Measurements from ENCODE around the gene ZCCHC14. TPM values are rescaled to one million over a fixed set of nuclear protein-coding genes. Genes with fewer than 3 reads are reported as not detected.
"Not testable (repeated sequence)": the region's sequence is repeated elsewhere in the genome, so short reads cannot be mapped to it uniquely, and the experiment has no call there.

ZCCHC14 gene
- total and polyA plus RNA-seq, 2 experiments from 2014 or later, result 4.3 to 14.5 TPM

DNA sequence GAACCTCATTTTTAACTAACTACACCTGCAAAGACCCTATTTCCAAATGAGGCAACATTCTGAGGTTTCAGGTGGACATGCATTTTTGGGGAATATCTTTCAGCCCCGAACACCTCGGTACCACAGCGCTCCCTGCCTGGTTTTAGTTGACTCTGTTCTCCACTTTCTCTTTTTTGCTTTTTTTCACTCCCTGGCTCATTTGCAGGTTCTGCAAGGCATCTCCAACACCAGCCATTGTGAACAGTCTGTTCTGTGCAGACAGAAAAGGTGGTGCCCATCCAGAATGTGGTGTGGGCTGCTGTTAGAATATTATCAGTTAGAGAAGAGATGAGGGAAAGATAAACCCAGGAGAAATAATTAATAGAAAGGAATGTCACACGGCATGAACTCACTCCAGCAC is 32.5 kb upstream of the ZCCHC14 start:
- Histone ChIP-seq H3K4me2 (no peak overlapping the region), H3K27ac (no peak overlapping the region), H3K4me3 (no peak overlapping the region), H4K20me1 (ENCODE audit: insufficient read depth, poor library complexity, severe bottlenecking) (no peaks in the 10 kb centered on the region), H2AFZ (no peak overlapping the region), H3K36me3 (replicated peaks; ENCODE audit: insufficient read depth, low read depth) (no peaks in the 10 kb centered on the region), H3K27me3 (no peaks in the 10 kb centered on the region), H3K9me2 (replicated peaks; ENCODE audit: insufficient read depth) (no peaks in the 10 kb centered on the region), H3K4me1 (ENCODE audit: insufficient read depth) (peaks cover 4% of the 10 kb centered on the region), H3K9me3 (ENCODE audit: low read depth) (no peaks in the 10 kb centered on the region), H3K79me2 (no peaks in the 10 kb centered on the region)
- no peak for DNase-seq (ENCODE audit: low spot score)
- no peak for TF ChIP-seq EZH2 (IDR thresholded peaks at IDR 0.05; ENCODE audit: borderline replicate concordance)
- TF ChIP-seq CTCF (IDR thresholded peaks at IDR 0.05; ENCODE audit: poor library complexity), result no peak
- no peak for TF ChIP-seq EZH2phosphoT487 (IDR thresholded peaks at IDR 0.05; ENCODE audit: low read depth, severe bottlenecking, unreplicated experiment)
- 77% methylated on average over 4 of the region's 4 CpGs for WGBS (ENCODE audit: low lambda C conversion rate, missing lambda C conversion rate)

- Histone ChIP-seq H4K20me1 (ENCODE audit: insufficient read depth, poor library complexity, severe bottlenecking) (no peaks in the 10 kb centered on the region), H3K27ac (no peak overlapping the region), H3K36me3 (replicated peaks; ENCODE audit: insufficient read depth, low read depth) (no peaks in the 10 kb centered on the region), H3K79me2 (no peaks in the 10 kb centered on the region), H3K4me1 (ENCODE audit: insufficient read depth) (peaks cover 4% of the 10 kb centered on the region), H3K4me2 (no peak overlapping the region), H3K9me2 (replicated peaks; ENCODE audit: insufficient read depth) (no peaks in the 10 kb centered on the region), H3K27me3 (no peaks in the 10 kb centered on the region), H2AFZ (no peak overlapping the region), H3K4me3 (no peak overlapping the region), H3K9me3 (ENCODE audit: low read depth) (no peaks in the 10 kb centered on the region)
- 96% methylated on average over 4 of the region's 4 CpGs for WGBS (ENCODE audit: low lambda C conversion rate, missing lambda C conversion rate)
- DNase-seq (ENCODE audit: low spot score), result no peak
- TF ChIP-seq CTCF (IDR thresholded peaks at IDR 0.05; ENCODE audit: poor library complexity) (no peak), EZH2 (IDR thresholded peaks at IDR 0.05; ENCODE audit: borderline replicate concordance) (no peak), EZH2phosphoT487 (IDR thresholded peaks at IDR 0.05; ENCODE audit: low read depth, severe bottlenecking, unreplicated experiment) (no peak)
These were observed 31.6 kb upstream of the ZCCHC14 start for GRCh38 chr16:87524407-87524806.

DNA sequence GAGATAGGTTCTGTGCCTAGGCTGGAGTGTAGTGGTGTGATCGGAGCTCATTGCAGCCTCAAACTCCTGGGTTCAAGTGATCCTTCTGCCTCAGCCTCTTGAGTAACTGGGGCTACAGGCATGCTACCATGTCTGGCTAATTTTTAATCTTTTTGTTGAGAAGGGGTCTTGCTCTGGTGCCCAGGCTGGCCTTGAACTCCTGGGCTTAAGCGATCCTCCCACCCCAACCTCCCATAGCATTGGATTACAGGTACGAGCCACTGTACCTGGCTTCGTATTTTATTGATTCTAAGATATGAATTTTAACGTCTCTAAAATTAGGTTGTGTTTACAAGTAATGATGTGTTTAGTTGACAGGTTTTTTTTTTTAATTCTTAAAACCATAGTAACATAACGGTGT is 30.8 kb upstream of the ZCCHC14 start:
- 91% methylated on average over 6 of the region's 6 CpGs for WGBS (ENCODE audit: low lambda C conversion rate, missing lambda C conversion rate)
- H3K4me2 ChIP-seq; H3K9me2 ChIP-seq (replicated peaks; ENCODE audit: insufficient read depth); H3K27me3 ChIP-seq; H3K36me3 ChIP-seq (replicated peaks; ENCODE audit: insufficient read depth, low read depth); H3K4me3 ChIP-seq; H3K79me2 ChIP-seq; H3K27ac ChIP-seq; DNase-seq (ENCODE audit: low spot score); H4K20me1 ChIP-seq (ENCODE audit: insufficient read depth, poor library complexity, severe bottlenecking); H3K9me3 ChIP-seq (ENCODE audit: low read depth); H3K4me1 ChIP-seq (ENCODE audit: insufficient read depth); H2AFZ ChIP-seq: not testable (repeated sequence)

DNA sequence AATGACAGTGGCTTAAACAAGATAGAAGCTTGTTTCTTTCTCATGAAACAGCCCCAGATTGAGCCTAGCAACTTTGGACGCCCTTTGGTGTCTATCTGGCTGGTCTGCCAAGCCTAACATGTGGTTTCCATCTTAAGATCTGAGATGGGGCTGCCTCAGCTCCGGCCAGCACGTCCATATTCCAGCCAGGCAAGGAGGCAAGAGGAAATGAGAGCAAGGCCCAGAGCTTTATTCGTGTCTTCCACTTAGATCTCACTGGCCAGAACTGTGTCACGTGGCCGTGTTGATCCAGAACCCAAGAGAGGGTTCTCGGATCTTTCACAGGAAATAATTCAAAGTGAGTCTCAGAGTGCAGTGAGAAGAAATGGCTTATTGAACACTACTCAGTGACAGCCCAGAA is 28.9 kb upstream of the ZCCHC14 start:
- H4K20me1 ChIP-seq (ENCODE audit: insufficient read depth, poor library complexity, severe bottlenecking); H3K79me2 ChIP-seq; H3K9me3 ChIP-seq (ENCODE audit: low read depth); H3K36me3 ChIP-seq (replicated peaks; ENCODE audit: insufficient read depth, low read depth); H3K4me3 ChIP-seq; H3K9me2 ChIP-seq (replicated peaks; ENCODE audit: insufficient read depth); H2AFZ ChIP-seq; H3K4me2 ChIP-seq; DNase-seq (ENCODE audit: low spot score); H3K27me3 ChIP-seq; H3K4me1 ChIP-seq (ENCODE audit: insufficient read depth); H3K27ac ChIP-seq: not testable (repeated sequence)
- WGBS (ENCODE audit: low lambda C conversion rate, missing lambda C conversion rate), result 79% methylated on average over 7 of the region's 7 CpGs

GRCh38 chr16:87519170-87519569 is 26.3 kb upstream of the ZCCHC14 start:
- not testable (repeated sequence) for H3K9me2 ChIP-seq (replicated peaks; ENCODE audit: insufficient read depth); H3K79me2 ChIP-seq; H3K9me3 ChIP-seq (ENCODE audit: low read depth); H3K36me3 ChIP-seq (replicated peaks; ENCODE audit: insufficient read depth, low read depth); H3K4me3 ChIP-seq; H4K20me1 ChIP-seq (ENCODE audit: insufficient read depth, poor library complexity, severe bottlenecking); H3K4me1 ChIP-seq (ENCODE audit: insufficient read depth); H3K27ac ChIP-seq; H3K27me3 ChIP-seq; H2AFZ ChIP-seq; DNase-seq (ENCODE audit: low spot score); H3K4me2 ChIP-seq
- WGBS (ENCODE audit: low lambda C conversion rate, missing lambda C conversion rate), result 41% methylated on average over 4 of the region's 4 CpGs

GRCh38 chr16:87518430-87519051 is 25.7 kb upstream of the ZCCHC14 start:
- 87% methylated on average over 21 of the region's 21 CpGs for WGBS (ENCODE audit: low lambda C conversion rate, missing lambda C conversion rate)
- H3K27ac ChIP-seq; H3K4me3 ChIP-seq; H3K27me3 ChIP-seq; H3K79me2 ChIP-seq; H3K9me3 ChIP-seq (ENCODE audit: low read depth); DNase-seq (ENCODE audit: low spot score); H3K9me2 ChIP-seq (replicated peaks; ENCODE audit: insufficient read depth); H3K4me1 ChIP-seq (ENCODE audit: insufficient read depth); H3K36me3 ChIP-seq (replicated peaks; ENCODE audit: insufficient read depth, low read depth); H3K4me2 ChIP-seq; H2AFZ ChIP-seq; H4K20me1 ChIP-seq (ENCODE audit: insufficient read depth, poor library complexity, severe bottlenecking): not testable (repeated sequence)

DNA sequence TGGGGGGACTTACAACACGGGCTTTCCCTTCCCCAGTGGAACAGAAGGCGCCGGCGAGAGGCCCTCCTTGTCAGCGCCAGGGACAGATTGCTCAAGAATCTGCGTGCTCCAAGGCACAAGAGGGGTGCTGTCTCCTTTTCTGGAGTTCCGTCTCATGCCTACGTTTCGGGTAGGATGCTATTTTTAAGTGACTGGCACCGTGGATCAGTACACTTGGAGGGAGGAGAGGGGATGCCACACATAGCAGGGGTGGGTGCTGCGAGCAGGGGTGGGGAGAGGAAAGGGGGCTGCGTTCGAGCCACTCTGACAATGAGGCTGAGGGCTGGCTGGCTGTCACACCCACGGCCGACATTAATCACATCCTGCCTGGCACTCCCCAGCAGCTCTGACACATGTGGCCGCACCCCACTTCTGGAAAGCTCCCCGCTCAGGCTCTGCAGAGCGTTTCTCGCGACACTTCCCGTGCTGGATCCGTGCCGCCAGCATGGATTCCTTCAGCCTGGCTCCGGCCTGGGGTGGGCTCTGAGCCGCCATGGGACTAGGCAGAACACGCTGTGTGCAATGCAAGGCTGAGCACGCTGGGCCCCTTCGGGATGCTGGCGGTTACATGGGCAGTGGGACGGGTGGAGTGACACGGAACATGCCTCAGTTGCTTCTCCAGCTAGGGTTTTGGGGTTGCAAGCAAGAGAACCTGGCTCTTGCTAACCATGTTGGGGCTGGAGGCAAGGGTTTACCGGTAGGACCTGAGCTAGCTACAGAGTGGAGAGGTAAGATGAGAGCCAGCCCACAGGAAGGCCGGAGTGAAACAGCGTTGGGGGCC is 25.0 kb upstream of the ZCCHC14 start:
- H3K4me1 ChIP-seq (ENCODE audit: insufficient read depth); DNase-seq (ENCODE audit: low spot score); H3K4me2 ChIP-seq; H3K27ac ChIP-seq; H2AFZ ChIP-seq; H4K20me1 ChIP-seq (ENCODE audit: insufficient read depth, poor library complexity, severe bottlenecking); H3K36me3 ChIP-seq (replicated peaks; ENCODE audit: insufficient read depth, low read depth); H3K9me3 ChIP-seq (ENCODE audit: low read depth); H3K27me3 ChIP-seq; H3K79me2 ChIP-seq; H3K9me2 ChIP-seq (replicated peaks; ENCODE audit: insufficient read depth); H3K4me3 ChIP-seq: not testable (repeated sequence)
- 88% methylated on average over 34 of the region's 34 CpGs for WGBS (ENCODE audit: low lambda C conversion rate, missing lambda C conversion rate)

Data from hepatocyte (in vitro differentiated cells).